ENCODE results near the gene EGFL8.

GRCh38 chr6:32167154-32167760, 2.9 kb downstream of the EGFL8 start:
- TF ChIP-seq REST (IDR thresholded peaks at IDR 0.05; ENCODE audit: low read depth) = no peak
- TF ChIP-seq EP300 (IDR thresholded peaks at IDR 0.05; ENCODE audit: borderline replicate concordance) = no peak
- no peak for TF ChIP-seq NFIC (IDR thresholded peaks at IDR 0.05)
- TF ChIP-seq EGR1 (IDR thresholded peaks at IDR 0.05) = no peak
- TF ChIP-seq MAX (IDR thresholded peaks at IDR 0.05) = no peak
- no peak for TF ChIP-seq TEAD4 (IDR thresholded peaks at IDR 0.05)
- TF ChIP-seq RAD21 (IDR thresholded peaks at IDR 0.05; ENCODE audit: low read depth) = no peak
- TF ChIP-seq CEBPB (IDR thresholded peaks at IDR 0.05) = no peak
- no peak for TF ChIP-seq TAF1 (IDR thresholded peaks at IDR 0.05; ENCODE audit: low read depth)
- TF ChIP-seq YY1 (IDR thresholded peaks at IDR 0.05; ENCODE audit: low read depth) = no peak
- no peak for TF ChIP-seq USF1 (IDR thresholded peaks at IDR 0.05)
